GM23338 (cell line): ENCODE results near the gene SYNPR. TPM values are rescaled to one million over a fixed set of nuclear protein-coding genes. Genes with fewer than 3 reads are reported as not detected.

Source experiments
- ATAC-seq: fragments of 200-7000 bp; cut with Tn5 transposase; 3 replicates; pipeline ENCODE4 v1.9.1; 2020
- DNase-seq: peaks from one replicate; pipeline ENCODE4 v3.0.0-alpha.2; 2015; ENCODE audit warnings: low spot score
- H2AFZ ChIP-seq: fragments of 200-600 bp; sonication (generic); 2 replicates; pipeline ENCODE4 v1.8.0; 2016; ENCODE audit warnings: antibody characterized with exemption, mild to moderate bottlenecking, moderate library complexity
- H3F3A ChIP-seq: fragments of 200-600 bp; sonication (generic); replicated peaks from 2 replicates; pipeline ENCODE4 v1.8.0; 2017; ENCODE audit warnings: antibody characterized with exemption, mixed run types, low read depth
- H3K27ac ChIP-seq: fragments of 200-600 bp; sonication (generic); 2 replicates; pipeline ENCODE4 v1.6.1; 2016; ENCODE audit warnings: low read depth
- H3K27me3 ChIP-seq: fragments of 200-600 bp; sonication (generic); 2 replicates; pipeline ENCODE4 v1.8.0; 2016; ENCODE audit warnings: mild to moderate bottlenecking, mixed run types, moderate library complexity; ENCODE audit not compliant: insufficient read depth
- H3K36me3 ChIP-seq: fragments of 200-600 bp; sonication (generic); 2 replicates; pipeline ENCODE4 v1.8.0; 2016; ENCODE audit warnings: mild to moderate bottlenecking; ENCODE audit not compliant: insufficient read depth
- H3K4me1 ChIP-seq: fragments of 200-600 bp; sonication (generic); 2 replicates; pipeline ENCODE4 v1.8.0; 2016; ENCODE audit warnings: mild to moderate bottlenecking, moderate library complexity; ENCODE audit not compliant: insufficient read depth
- H3K4me2 ChIP-seq: fragments of 200-600 bp; sonication (generic); 2 replicates; pipeline ENCODE4 v1.7.1; 2017; ENCODE audit warnings: mixed run types
- H3K4me3 ChIP-seq: fragments of 200-600 bp; sonication (generic); 2 replicates; pipeline ENCODE4 v1.6.1; 2016; ENCODE audit warnings: mixed run types
- H3K79me2 ChIP-seq: fragments of 200-600 bp; sonication (generic); replicated peaks from 2 replicates; pipeline ENCODE4 v1.8.0; 2017; ENCODE audit warnings: mild to moderate bottlenecking; ENCODE audit not compliant: insufficient read depth
- H3K9me2 ChIP-seq: fragments of 200-600 bp; sonication (generic); 2 replicates; pipeline ENCODE4 v1.8.0; 2017; ENCODE audit not compliant: insufficient read depth
- H4K20me1 ChIP-seq: fragments of 200-600 bp; sonication (generic); replicated peaks from 2 replicates; pipeline ENCODE4 v1.8.0; 2017; ENCODE audit warnings: mild to moderate bottlenecking; ENCODE audit not compliant: insufficient read depth
- H3K27ac Mint-ChIP-seq: 2 replicates; pipeline ENCODE4 v1.8.0; 2020; ENCODE audit warnings: inconsistent platforms, mild to moderate bottlenecking, moderate library complexity, mixed read lengths
- H3K27me3 Mint-ChIP-seq: 3 replicates; pipeline ENCODE4 v1.8.0; 2022; ENCODE audit warnings: low read depth, mild to moderate bottlenecking, moderate library complexity, mixed read lengths, inconsistent platforms; ENCODE audit not compliant: insufficient read depth, poor library complexity
- H3K36me3 Mint-ChIP-seq: 3 replicates; pipeline ENCODE4 v1.8.0; 2021; ENCODE audit warnings: low read depth, mild to moderate bottlenecking, inconsistent platforms, moderate library complexity, mixed read lengths
- H3K4me1 Mint-ChIP-seq: 3 replicates; pipeline ENCODE4 v1.8.0; 2020; ENCODE audit warnings: mild to moderate bottlenecking, inconsistent platforms, mixed read lengths
- H3K4me3 Mint-ChIP-seq: 3 replicates; pipeline ENCODE4 v1.8.0; 2021; ENCODE audit warnings: moderate library complexity, mild to moderate bottlenecking, inconsistent platforms, mixed read lengths
- H3K9me3 Mint-ChIP-seq: 3 replicates; pipeline ENCODE4 v1.8.0; 2020; ENCODE audit warnings: moderate library complexity, mild to moderate bottlenecking, inconsistent platforms, mixed read lengths
- CREB1 ChIP-seq: fragments of 250-450 bp; sonication (Bioruptor Pico); IDR thresholded peaks from 2 replicates; pipeline ENCODE4 v1.5.0; 2020; ENCODE audit warnings: low read depth, mild to moderate bottlenecking, moderate library complexity
- CTCF ChIP-seq, 2 experiments: fragments of 200-600 bp in 1 of 2; sonication (generic) in 1 of 2; conservative IDR thresholded peaks; 2 replicates each; pipeline versions ENCODE4 v1.5.1 to v1.6.1; 2016 to 2017; ENCODE audit warnings: antibody characterized with exemption in 2 of 2, low read depth in 2 of 2, mild to moderate bottlenecking in 2 of 2, moderate library complexity in 1 of 2
- ETS1 ChIP-seq: IDR thresholded peaks from 2 replicates; pipeline ENCODE4 v1.6.1; 2016; ENCODE audit warnings: antibody characterized with exemption
- EZH2 ChIP-seq: fragments of 200-600 bp; sonication (generic); IDR thresholded peaks from one replicate; pipeline ENCODE4 v1.8.0; 2017; ENCODE audit warnings: antibody characterized with exemption, mild to moderate bottlenecking, low read depth; ENCODE audit not compliant: unreplicated experiment
- EZH2phosphoT487 ChIP-seq: fragments of 200-600 bp; sonication (generic); IDR thresholded peaks from one replicate; pipeline ENCODE4 v1.8.1; 2018; ENCODE audit warnings: antibody characterized with exemption; ENCODE audit not compliant: unreplicated experiment
- JUNB ChIP-seq: IDR thresholded peaks from one replicate; pipeline ENCODE4 v1.6.1; 2016; ENCODE audit warnings: antibody characterized with exemption; ENCODE audit not compliant: unreplicated experiment
- NANOG ChIP-seq: IDR thresholded peaks from 2 replicates; pipeline ENCODE4 v1.6.1; 2016; ENCODE audit warnings: antibody characterized with exemption, borderline replicate concordance
- POLR2AphosphoS5 ChIP-seq: IDR thresholded peaks from 2 replicates; pipeline ENCODE4 v1.6.1; 2016; ENCODE audit warnings: antibody characterized with exemption, low read depth
- REST ChIP-seq: IDR thresholded peaks from one replicate; pipeline ENCODE4 v1.6.1; 2018; ENCODE audit warnings: antibody characterized with exemption; ENCODE audit not compliant: unreplicated experiment
- STAT1 ChIP-seq: IDR thresholded peaks from one replicate; pipeline ENCODE4 v1.6.1; 2016; ENCODE audit warnings: antibody characterized with exemption; ENCODE audit not compliant: unreplicated experiment
- ZNF114 ChIP-seq: fragments of 250-450 bp; sonication (Bioruptor Pico); IDR thresholded peaks from 2 replicates; pipeline ENCODE4 v1.5.0; 2020; ENCODE audit warnings: mild to moderate bottlenecking, moderate library complexity
- ZNF331 ChIP-seq: fragments of 250-450 bp; sonication (Bioruptor Pico); IDR thresholded peaks from 2 replicates; pipeline ENCODE4 v1.5.0; 2020; ENCODE audit warnings: low read depth, mild to moderate bottlenecking, moderate library complexity
- ZNF462 ChIP-seq: fragments of 250-450 bp; sonication (Bioruptor Pico); IDR thresholded peaks from 2 replicates; pipeline ENCODE4 v1.5.0; 2020; ENCODE audit warnings: mild to moderate bottlenecking, moderate library complexity
- polyA plus RNA-seq: library from polyadenylated mRNA; unstranded; fragments of >200 nt; fragmentation: Nextera tagmentation; extraction: Ambion mirVana; gene quantifications from 2 replicates; pipeline ENCODE4 v1.2.1, GENCODE V29; 2016
- total RNA-seq: library from RNA; depleted of rRNA; stranded (reverse); fragments of >200 nt; shearing (Covaris generic); gene quantifications from 2 replicates; pipeline ENCODE4 v1.2.3, GENCODE V29; 2014

Gene SYNPR
- total and polyA plus RNA-seq, 2 experiments from 2014 or later: 0.38 to 0.55 TPM

GRCh38 chr3:63642488-63642887 is 364.4 kb downstream of the SYNPR start:
- no peak overlapping the region for H3K4me3 ChIP-seq
- Mint-ChIP-seq H3K27ac (no peak overlapping the region), H3K4me3 (no peak overlapping the region), H3K4me1 (peaks cover 21% of the 10 kb centered on the region), H3K36me3 (peaks cover 5% of the 10 kb centered on the region; the same call in 1 of the 3 replicates), H3K9me3 (peaks cover 16% of the 10 kb centered on the region; the same call in 2 of the 3 replicates), H3K27me3 (peaks cover 3% of the 10 kb centered on the region)
- H3F3A ChIP-seq: no peaks in the 10 kb centered on the region
- H2AFZ ChIP-seq: no peak overlapping the region
- H3K4me2 ChIP-seq: no peak overlapping the region
- H3K27ac ChIP-seq: no peak overlapping the region
- no peaks in the 10 kb centered on the region for H4K20me1 ChIP-seq
- no peaks in the 10 kb centered on the region for H3K9me2 ChIP-seq
- H3K4me1 ChIP-seq: peaks cover 13% of the 10 kb centered on the region
- H3K27me3 ChIP-seq: no peaks in the 10 kb centered on the region
- no peaks in the 10 kb centered on the region for H3K36me3 ChIP-seq
- no peaks in the 10 kb centered on the region for H3K79me2 ChIP-seq
- TF ChIP-seq ZNF462 (no peak), NANOG (no peak), EZH2phosphoT487 (no peak), REST (no peak), EZH2 (no peak), STAT1 (no peak), ZNF114 (no peak), ETS1 (no peak), CREB1 (CRISPR knock-in tag) (no peak), CTCF (conservative IDR thresholded peaks at IDR 0.05; ENCODE audit: low read depth in 2 of 2) (no peak), ZNF331 (CRISPR knock-in tag) (no peak), JUNB (no peak), POLR2AphosphoS5 (no peak)
- no peak for ATAC-seq
- no peak for DNase-seq
